Small intestine (tissue), 7 donors: ENCODE results near the gene KRT14. TPM values are rescaled to one million over a fixed set of nuclear protein-coding genes. Genes with fewer than 3 reads are reported as not detected.

Experiments
- DNase-seq, 2 donors: peaks; one replicate each; pipeline versions ENCODE4 v3.0.0 to v3.0.0-alpha.2; 2013
- FAIRE-seq: peaks from 2 replicates; lab custom pipeline; 2012; peaks lifted over from hg19 to GRCh38; lab: Jason Lieb, UNC
- H3K27ac ChIP-seq, 3 donors: one replicate each; pipeline ENCODE4 v1.5.1; 2013; ENCODE audit warnings: low read length in 2 of 3, mild to moderate bottlenecking in 2 of 3, control low read depth in 1 of 3, inconsistent platforms in 1 of 3, low read depth in 1 of 3, moderate library complexity in 1 of 3
- H3K27me3 ChIP-seq, 3 donors: one replicate each; pipeline ENCODE4 v1.6.1; 2013; ENCODE audit warnings: low read length in 3 of 3, inconsistent platforms in 1 of 3; ENCODE audit not compliant: control insufficient read depth in 3 of 3, insufficient read depth in 3 of 3
- H3K36me3 ChIP-seq, 3 donors: one replicate each; pipeline ENCODE4 v1.6.1; 2013; ENCODE audit warnings: low read length in 3 of 3, inconsistent platforms in 1 of 3, low read depth in 1 of 3, mild to moderate bottlenecking in 1 of 3, moderate library complexity in 1 of 3; ENCODE audit not compliant: control insufficient read depth in 3 of 3, insufficient read depth in 2 of 3
- H3K4me1 ChIP-seq, 3 donors: one replicate each; pipeline ENCODE4 v1.6.1; 2013; ENCODE audit warnings: low read length in 2 of 3, inconsistent platforms in 1 of 3, low read depth in 1 of 3, mild to moderate bottlenecking in 1 of 3, moderate library complexity in 1 of 3; ENCODE audit not compliant: control insufficient read depth in 3 of 3, insufficient read depth in 2 of 3
- H3K4me3 ChIP-seq, 3 donors: one replicate each; pipeline ENCODE4 v1.5.1; 2013; ENCODE audit warnings: low read length in 3 of 3, control low read depth in 1 of 3, inconsistent platforms in 1 of 3, low read depth in 1 of 3, mild to moderate bottlenecking in 1 of 3, moderate library complexity in 1 of 3
- H3K9me3 ChIP-seq, 2 donors: one replicate each; pipeline ENCODE4 v1.6.1; 2013; ENCODE audit warnings: low read depth in 1 of 2, low read length in 1 of 2; ENCODE audit not compliant: control insufficient read depth in 2 of 2, insufficient read depth in 1 of 2
- WGBS, 3 donors: extraction: QIAGEN DNeasy Blood & Tissue Kit; methylation state at CpG; one replicate each; pipeline ENCODE4 v1.1.7; 2013; 5-methylcytosine and 5-hydroxymethylcytosine counted together
- polyA plus RNA-seq, 4 donors: library from polyadenylated mRNA; stranded (reverse) in 3 of 4; unstranded in 1 of 4; fragments of 200-250 nt in 3 of 4; fragments of 120-200 nt in 1 of 4; gene quantifications; one replicate each; pipeline versions ENCODE4 v1.2.1 to v1.2.3, GENCODE V29; 2013
- donor health status: healthy with polysubstance abuse.
- donor health status: control.
- donor health status: control.
- donor health status: Bipolar disorder and iron deficiency.
- donor health status: healthy.

KRT14 gene
- polyA plus RNA-seq, 4 donors: 0.33 to 2.2 (median 1.1) TPM; not detected in 1

GRCh38 chr17:41551365-41551764 lies 35.3 kb downstream of the KRT14 start:
- Histone ChIP-seq H3K4me1 (peaks cover 0 to 21% (median 0%) of the 10 kb centered on the region in 3 donors), H3K9me3 (peaks cover 0 to 7% of the 10 kb centered on the region in 2 donors), H3K27me3 (peaks cover 0 to 21% (median 0%) of the 10 kb centered on the region in 3 donors), H3K4me3 (no peak overlapping the region), H3K36me3 (no peaks in the 10 kb centered on the region), H3K27ac (no peak overlapping the region)
- FAIRE-seq (no peak), DNase-seq (no peak)
- 64 to 82% (median 74%) methylated on average over 5 of the region's 5 CpGs for WGBS, 3 donors

GRCh38 chr17:41549596-41550039 lies 37.1 kb downstream of the KRT14 start:
- no peak overlapping the region for H3K4me3 ChIP-seq
- H3K27me3 ChIP-seq: peaks cover 0 to 22% (median 0%) of the 10 kb centered on the region in 3 donors
- H3K36me3 ChIP-seq: no peaks in the 10 kb centered on the region
- DNase-seq (peak; percentile 67 to 91), FAIRE-seq (no peak)
- H3K4me1 ChIP-seq: peaks cover 0 to 27% (median 2%) of the 10 kb centered on the region in 3 donors
- H3K27ac ChIP-seq: peak overlapping the region; percentile 68 to 87 (median 71)
- peaks cover 0 to 7% of the 10 kb centered on the region in 2 donors for H3K9me3 ChIP-seq
- 31 to 53% (median 44%) methylated on average over 8 of the region's 8 CpGs for WGBS, 3 donors

- DNase-seq (peak; percentile 90 to 92), FAIRE-seq (no peak)
- Histone ChIP-seq H3K4me3 (peak overlapping the region in 2 of 3 donors; percentile 13 to 24), H3K27me3 (peaks cover 0 to 22% (median 0%) of the 10 kb centered on the region in 3 donors), H3K4me1 (peaks cover 0 to 31% (median 2%) of the 10 kb centered on the region in 3 donors), H3K36me3 (no peaks in the 10 kb centered on the region), H3K9me3 (peaks cover 0 to 7% of the 10 kb centered on the region in 2 donors), H3K27ac (peak overlapping the region; percentile 71 to 87 (median 72))
- 0 to 2% (median 0%) methylated on average over 25 of the region's 25 CpGs for WGBS, 3 donors
Observed at GRCh38 chr17:41548844-41549595, 37.7 kb downstream of the KRT14 start.

- 18 to 34% (median 23%) methylated on average over 23 of the region's 23 CpGs for WGBS, 3 donors
- peaks cover 0 to 33% (median 2%) of the 10 kb centered on the region in 3 donors for H3K4me1 ChIP-seq
- FAIRE-seq: no peak
- H3K9me3 ChIP-seq: peaks cover 0 to 7% of the 10 kb centered on the region in 2 donors
- H3K36me3 ChIP-seq: no peaks in the 10 kb centered on the region
- H3K4me3 ChIP-seq: peak overlapping the region in 2 of 3 donors; percentile 9 to 24
- H3K27ac ChIP-seq: peak overlapping the region in 2 of 3 donors; percentile 28 to 72
- peaks cover 0 to 22% (median 0%) of the 10 kb centered on the region in 3 donors for H3K27me3 ChIP-seq
- peak in 1 of 2 donors; percentile 90 for DNase-seq
Observed at GRCh38 chr17:41547921-41548843, 38.5 kb downstream of the KRT14 start.

GRCh38 chr17:41547378-41547841 lies 39.3 kb downstream of the KRT14 start:
- H3K4me1 ChIP-seq: peaks cover 0 to 38% (median 2%) of the 10 kb centered on the region in 3 donors
- H3K27me3 ChIP-seq: peaks cover 0 to 22% (median 0%) of the 10 kb centered on the region in 3 donors
- WGBS, 3 donors: 49 to 62% (median 59%) methylated on average over 9 of the region's 9 CpGs
- no peak overlapping the region for H3K4me3 ChIP-seq
- H3K36me3 ChIP-seq: no peaks in the 10 kb centered on the region
- H3K27ac ChIP-seq: peak overlapping the region in 2 of 3 donors; percentile 28 to 72
- FAIRE-seq (no peak), DNase-seq (no peak)
- H3K9me3 ChIP-seq: peaks cover 0 to 7% of the 10 kb centered on the region in 2 donors

- no peak overlapping the region for H3K4me3 ChIP-seq
- FAIRE-seq: no peak
- H3K4me1 ChIP-seq: peaks cover under 1 to 38% (median 2%) of the 10 kb centered on the region in 3 donors
- no peaks in the 10 kb centered on the region for H3K36me3 ChIP-seq
- DNase-seq: no peak
- no peak overlapping the region for H3K27ac ChIP-seq
- peaks cover 0 to 24% (median 0%) of the 10 kb centered on the region in 3 donors for H3K27me3 ChIP-seq
- WGBS, 3 donors: 92 to 98% (median 96%) methylated on average over 3 of the region's 3 CpGs
- peaks cover 0 to 7% of the 10 kb centered on the region in 2 donors for H3K9me3 ChIP-seq
Observed at GRCh38 chr17:41546819-41547218, 39.9 kb downstream of the KRT14 start.

- peaks cover 0 to 33% (median 0%) of the 10 kb centered on the region in 3 donors for H3K27me3 ChIP-seq
- H3K27ac ChIP-seq: no peak overlapping the region
- H3K9me3 ChIP-seq: peaks cover 0 to 7% of the 10 kb centered on the region in 2 donors
- peaks cover 2 to 43% (median 2%) of the 10 kb centered on the region in 3 donors for H3K4me1 ChIP-seq
- WGBS, 3 donors: 83 to 85% (median 84%) methylated on average over 12 to 13 of the region's 13 CpGs
- no peak overlapping the region for H3K4me3 ChIP-seq
- FAIRE-seq: no peak
- DNase-seq: no peak
- no peaks in the 10 kb centered on the region for H3K36me3 ChIP-seq
Observed at GRCh38 chr17:41545829-41546410, 40.8 kb downstream of the KRT14 start.
